OCI-M1 (cell line): ENCODE data around the gene SAT1.

Experiments
- DNase-seq: peaks from one replicate; lab custom pipeline; 2025; lab: John Stamatoyannopoulos, UW

SAT1 gene

GRCh38 chrX:23776363-23776762 lies 6.6 kb upstream of the SAT1 start:
- no peak for DNase-seq

- DNase-seq = no peak
Observed at GRCh38 chrX:23779025-23779424, 3.9 kb upstream of the SAT1 start.

- peak; percentile 80 for DNase-seq
Observed at GRCh38 chrX:23782455-23782854, 518 bp upstream of the SAT1 start.

GRCh38 chrX:23783589-23784469 lies 856 bp downstream of the SAT1 start:
- peak; percentile 59 for DNase-seq

GRCh38 chrX:23784470-23785331 lies 1.7 kb downstream of the SAT1 start:
- peak; percentile 91 for DNase-seq

GRCh38 chrX:23785580-23785979 lies 2.6 kb downstream of the SAT1 start:
- DNase-seq = no peak

GRCh38 chrX:23786268-23786815 lies 3.4 kb downstream of the SAT1 start:
- DNase-seq = no peak

- no peak for DNase-seq
Observed at GRCh38 chrX:23787745-23788118, 4.8 kb downstream of the SAT1 start.

GRCh38 chrX:23788521-23788920 lies 5.5 kb downstream of the SAT1 start:
- no peak for DNase-seq

GRCh38 chrX:23788946-23789345 lies 6.0 kb downstream of the SAT1 start:
- no peak for DNase-seq

GRCh38 chrX:23789386-23790154 lies 6.6 kb downstream of the SAT1 start:
- no peak for DNase-seq

- no peak for DNase-seq
Observed at GRCh38 chrX:23790155-23790497, 7.2 kb downstream of the SAT1 start.

GRCh38 chrX:23792861-23793553 lies 10.0 kb downstream of the SAT1 start:
- DNase-seq = no peak

- DNase-seq = no peak
Observed at GRCh38 chrX:23795221-23795620, 12.2 kb downstream of the SAT1 start.

- peak; percentile 23 for DNase-seq
Observed at GRCh38 chrX:23797371-23798128, 14.6 kb downstream of the SAT1 start.

GRCh38 chrX:23799469-23800065 lies 16.6 kb downstream of the SAT1 start:
- DNase-seq = peak; percentile 78

- no peak for DNase-seq
Observed at GRCh38 chrX:23802431-23802830, 19.5 kb downstream of the SAT1 start.

- peak; percentile 3 for DNase-seq
Observed at GRCh38 chrX:23803931-23804381, 21.0 kb downstream of the SAT1 start.

- no peak for DNase-seq
Observed at GRCh38 chrX:23804578-23804977, 21.6 kb downstream of the SAT1 start.

- no peak for DNase-seq
Observed at GRCh38 chrX:23805389-23805788, 22.4 kb downstream of the SAT1 start.
